Activated CD4-positive, alpha-beta memory T cell treated with anti-CD3 and anti-CD28 coated beads for 36 hours (primary cell): ENCODE results near the gene BBS4. TPM values are rescaled to one million over a fixed set of nuclear protein-coding genes. Genes with fewer than 3 reads are reported as not detected.
A peak's percentile ranks its signal among the peaks of the same experiment; 100 is the strongest.

Experiments
- CTCF ChIA-PET: fragments of 350-600 bp; sonication (Branson Sonifier 250); formaldehyde crosslinking; loops from one replicate; lab custom pipeline; 2021; ENCODE audit warnings: antibody characterized with exemption, inconsistent platforms; lab: Charles Lee
- POLR2A ChIA-PET: fragments of 350-600 bp; sonication (Branson Sonifier 250); formaldehyde crosslinking; loops from one replicate; lab custom pipeline; 2021; ENCODE audit warnings: antibody characterized with exemption; lab: Charles Lee
- DNase-seq: peaks from one replicate; pipeline ENCODE4 v3.0.0-alpha.2; 2020
- H3K27ac Mint-ChIP-seq: one replicate; pipeline ENCODE4 v1.8.0; 2021; ENCODE audit warnings: mixed read lengths
- H3K27me3 Mint-ChIP-seq: one replicate; pipeline ENCODE4 v1.8.0; 2021; ENCODE audit warnings: mixed read lengths
- H3K36me3 Mint-ChIP-seq: one replicate; pipeline ENCODE4 v1.8.0; 2021; ENCODE audit warnings: mixed read lengths
- H3K4me1 Mint-ChIP-seq: one replicate; pipeline ENCODE4 v1.8.0; 2021; ENCODE audit warnings: low read depth, mixed read lengths
- H3K4me3 Mint-ChIP-seq: one replicate; pipeline ENCODE4 v1.8.0; 2021; ENCODE audit warnings: mild to moderate bottlenecking, mixed read lengths
- H3K9me3 Mint-ChIP-seq: one replicate; pipeline ENCODE4 v1.8.0; 2021; ENCODE audit warnings: mixed read lengths
- intact Hi-C: fragments of 100-400 bp; cut with micrococcal nuclease; formaldehyde crosslinking; loops from one replicate; pipeline ENCODE4 v1.15.1; 2023
- total RNA-seq, 2 experiments: library from RNA; stranded (reverse); gene quantifications; one replicate each; pipeline ENCODE4 v1.2.3, GENCODE V29; 2021

Gene BBS4
- total RNA-seq, 2 experiments from 2014 or later, result 12.6 to 15.5 TPM

- no peak overlapping the region for H3K27ac Mint-ChIP-seq
- H3K27me3 Mint-ChIP-seq, result no peaks in the 10 kb centered on the region
- intact Hi-C loops, result no loop called here
- no peak overlapping the region for H3K4me3 Mint-ChIP-seq
- no peaks in the 10 kb centered on the region for H3K9me3 Mint-ChIP-seq
- peaks cover 20% of the 10 kb centered on the region for H3K4me1 Mint-ChIP-seq
- no peak for DNase-seq
- ChIA-PET CTCF (interaction anchor here (0.6 to 3.9 kb wide), 2 partner anchors 13 to 24 kb away, joined by 3 to 29 read pairs; no protein-coding TSS in a partner anchor), POLR2A (no interaction called here)
- peaks cover 37% of the 10 kb centered on the region for H3K36me3 Mint-ChIP-seq
Observed at GRCh38 chr15:72735111-72735510, 49.1 kb downstream of the BBS4 start.

DNA sequence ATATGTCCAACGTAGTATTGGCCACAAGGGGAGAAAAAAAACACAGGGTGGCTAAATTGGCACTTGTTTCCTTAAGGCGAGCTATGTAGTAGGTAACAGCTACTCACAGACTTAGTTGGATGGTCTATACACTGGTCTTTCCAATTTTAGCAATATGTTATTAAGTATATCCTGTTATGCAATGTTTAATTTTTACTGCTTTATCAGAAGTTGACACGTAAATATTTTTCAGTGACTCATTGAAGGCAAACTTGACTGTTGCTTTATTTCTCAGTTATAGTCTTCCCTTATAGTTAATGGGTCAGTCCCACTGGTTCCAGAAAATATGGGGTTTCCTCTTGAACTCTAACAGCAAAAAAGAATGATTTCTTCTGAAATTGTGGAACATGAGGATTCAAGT is 51.1 kb downstream of the BBS4 start:
- Mint-ChIP-seq H3K36me3 (peaks cover 43% of the 10 kb centered on the region), H3K4me1 (peaks cover 37% of the 10 kb centered on the region), H3K27ac (no peak overlapping the region), H3K4me3 (no peak overlapping the region), H3K27me3 (no peaks in the 10 kb centered on the region), H3K9me3 (no peaks in the 10 kb centered on the region)
- CTCF ChIA-PET, result interaction anchor here (1.0 to 3.9 kb wide), 2 partner anchors 15 kb away, joined by 5 to 29 read pairs; no protein-coding TSS in a partner anchor
- intact Hi-C loops, result loop anchor here (2.0 kb wide), 1 partner anchor 50 kb away; the partner anchor contains the start of genes BBS4 and HIGD2B
- no peak for DNase-seq
- POLR2A ChIA-PET, result no interaction called here

DNA sequence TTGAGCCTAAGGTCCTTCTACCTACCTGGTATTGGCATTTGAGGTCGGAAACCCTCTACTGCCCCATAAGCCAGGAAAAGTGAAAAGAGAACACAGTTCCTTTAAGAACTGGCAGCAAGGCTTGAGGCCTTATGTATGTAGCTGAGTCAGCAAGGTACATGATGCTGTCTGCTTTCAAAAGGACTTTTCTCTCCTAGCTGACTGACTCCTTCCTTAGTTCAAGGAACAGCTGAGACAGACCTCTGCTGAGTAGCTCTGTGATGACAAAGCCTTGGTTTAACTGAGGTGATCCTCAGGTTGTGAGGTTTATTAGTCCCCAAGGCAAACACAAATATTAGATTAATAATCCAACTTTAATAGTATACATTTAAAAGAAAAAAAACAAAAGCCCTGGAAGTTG is 51.7 kb downstream of the BBS4 start:
- no peak overlapping the region for H3K27ac Mint-ChIP-seq
- intact Hi-C loops, result loop anchor here (2.0 kb wide), 1 partner anchor 51 kb away; the partner anchor contains the start of genes BBS4 and HIGD2B
- CTCF ChIA-PET, result interaction anchor here (1.0 kb wide), 1 partner anchor 16 kb away, joined by 5 read pairs; no protein-coding TSS in a partner anchor

DNA sequence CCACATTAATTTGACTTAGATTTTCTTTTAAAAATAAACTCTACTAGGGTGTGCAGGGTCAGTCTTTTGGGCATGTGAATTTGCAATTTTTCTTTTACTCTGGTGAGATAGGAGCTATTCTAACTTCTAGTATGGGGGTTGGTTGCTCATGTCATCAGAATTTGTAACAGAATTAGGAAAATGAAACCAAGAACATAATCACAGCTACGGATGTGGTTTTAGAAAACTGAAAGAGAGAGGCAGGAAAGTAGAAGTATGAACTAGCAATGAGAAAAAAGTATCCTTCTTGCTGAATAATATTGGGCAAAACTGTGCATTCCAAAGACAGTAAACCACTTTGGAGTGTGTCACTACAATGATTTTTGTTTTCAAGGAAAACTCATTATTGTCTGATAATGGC is 54.2 kb downstream of the BBS4 start:
- peak overlapping the region; percentile 43 for H3K27ac Mint-ChIP-seq
- H3K4me1 Mint-ChIP-seq, result peaks cover 35% of the 10 kb centered on the region
- no peak for DNase-seq
- no peaks in the 10 kb centered on the region for H3K9me3 Mint-ChIP-seq
- intact Hi-C loops, result loop anchor here (1.0 kb wide), 2 partner anchors 31 to 44 kb away; no protein-coding TSS in a partner anchor
- no peaks in the 10 kb centered on the region for H3K27me3 Mint-ChIP-seq
- H3K4me3 Mint-ChIP-seq, result no peak overlapping the region
- H3K36me3 Mint-ChIP-seq, result peaks cover 35% of the 10 kb centered on the region
- POLR2A ChIA-PET, result interaction anchor here (1.2 to 1.3 kb wide), 4 partner anchors 11 to 45 kb away, joined by 3 to 4 read pairs (median 4); no protein-coding TSS in a partner anchor
- CTCF ChIA-PET, result interaction anchor here (1.1 to 1.8 kb wide), 3 partner anchors 16 to 501 kb away, joined by 4 to 8 read pairs (median 5); no protein-coding TSS in a partner anchor

More for the DNA sequence above, 51.7 kb downstream of the BBS4 start:
- H3K4me3 Mint-ChIP-seq, result no peak overlapping the region
- no peak for DNase-seq
- no peaks in the 10 kb centered on the region for H3K9me3 Mint-ChIP-seq
- POLR2A ChIA-PET, result no interaction called here
- no peaks in the 10 kb centered on the region for H3K27me3 Mint-ChIP-seq
- H3K4me1 Mint-ChIP-seq, result peaks cover 37% of the 10 kb centered on the region
- H3K36me3 Mint-ChIP-seq, result peaks cover 39% of the 10 kb centered on the region

- CTCF ChIA-PET, result interaction anchor here (5.8 kb wide), 1 partner anchor 28 kb away, joined by 35 read pairs; no protein-coding TSS in a partner anchor
- Mint-ChIP-seq H3K27ac (no peak overlapping the region), H3K9me3 (no peaks in the 10 kb centered on the region), H3K27me3 (no peaks in the 10 kb centered on the region), H3K36me3 (peaks cover 26% of the 10 kb centered on the region), H3K4me3 (no peak overlapping the region), H3K4me1 (peaks cover 25% of the 10 kb centered on the region)
- POLR2A ChIA-PET, result no interaction called here
- intact Hi-C loops, result no loop called here
- DNase-seq, result no peak
Observed at GRCh38 chr15:72749700-72750099, 63.7 kb downstream of the BBS4 start.

GRCh38 chr15:72751751-72752455 is 65.9 kb downstream of the BBS4 start:
- Mint-ChIP-seq H3K27ac (peak overlapping the region; percentile 59), H3K4me1 (peaks cover 30% of the 10 kb centered on the region), H3K4me3 (no peak overlapping the region), H3K9me3 (no peaks in the 10 kb centered on the region), H3K27me3 (no peaks in the 10 kb centered on the region), H3K36me3 (peaks cover 44% of the 10 kb centered on the region)
- POLR2A ChIA-PET, result no interaction called here
- no peak for DNase-seq
- intact Hi-C loops, result no loop called here
- CTCF ChIA-PET, result interaction anchor here (1.3 to 5.8 kb wide), 2 partner anchors 28 to 30 kb away, joined by 3 to 35 read pairs; no protein-coding TSS in a partner anchor

DNA sequence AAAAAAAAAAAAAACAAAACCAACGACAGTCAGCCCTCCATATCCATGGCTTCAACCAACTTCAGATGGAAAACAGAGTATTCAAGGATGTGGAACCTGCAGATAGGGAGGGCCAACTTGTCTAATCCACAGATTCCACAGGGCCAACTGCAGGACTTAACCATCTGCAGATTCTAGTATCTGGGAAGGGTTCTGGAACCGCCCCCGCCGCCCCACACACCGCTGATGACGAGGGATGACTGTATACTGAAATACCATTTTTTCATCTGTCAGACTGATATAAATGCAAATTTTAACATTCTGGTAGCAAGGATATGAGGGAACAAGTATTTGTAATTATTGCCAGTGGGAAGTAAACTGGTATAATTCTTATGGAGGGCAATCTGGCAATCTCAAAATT is 68.1 kb downstream of the BBS4 start:
- ChIA-PET POLR2A (no interaction called here), CTCF (interaction anchor here (5.8 kb wide), 1 partner anchor 32 kb away, joined by 35 read pairs; no protein-coding TSS in a partner anchor)
- no peak overlapping the region for H3K27ac Mint-ChIP-seq

DNA sequence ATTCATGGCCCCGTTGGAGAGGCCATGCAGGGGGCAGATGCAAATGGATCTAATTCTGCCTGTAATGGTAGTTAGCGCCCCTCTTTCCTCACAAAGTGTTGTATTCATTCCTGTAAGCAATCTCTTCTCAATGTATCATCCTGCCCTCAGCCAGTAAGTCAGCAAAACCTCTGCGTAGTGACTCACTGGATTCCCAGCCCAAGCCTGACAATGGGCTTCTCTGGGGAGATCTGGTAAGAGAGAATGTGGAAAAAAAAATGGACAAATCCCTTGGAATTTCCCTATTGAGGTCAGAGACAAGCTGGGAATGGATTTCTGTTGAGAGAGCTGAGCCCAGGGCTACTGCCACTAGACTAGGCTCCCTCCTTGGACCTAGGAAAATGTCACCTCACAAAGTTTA is 72.2 kb downstream of the BBS4 start:
- H3K4me3 Mint-ChIP-seq, result no peak overlapping the region
- no peaks in the 10 kb centered on the region for H3K27me3 Mint-ChIP-seq
- H3K27ac Mint-ChIP-seq, result peak overlapping the region; percentile 8
- H3K4me1 Mint-ChIP-seq, result peaks cover 26% of the 10 kb centered on the region
- no peak for DNase-seq
- H3K9me3 Mint-ChIP-seq, result no peaks in the 10 kb centered on the region
- CTCF ChIA-PET, result interaction anchor here (3.3 kb wide), 1 partner anchor 36 kb away, joined by 17 read pairs; no protein-coding TSS in a partner anchor
- POLR2A ChIA-PET, result interaction anchor here (0.6 kb wide), 1 partner anchor 328 kb away, joined by 3 read pairs; no protein-coding TSS in a partner anchor
- H3K36me3 Mint-ChIP-seq, result peaks cover 66% of the 10 kb centered on the region
- intact Hi-C loops, result no loop called here

More for the DNA sequence above, 68.1 kb downstream of the BBS4 start:
- Mint-ChIP-seq H3K36me3 (peaks cover 58% of the 10 kb centered on the region), H3K27me3 (no peaks in the 10 kb centered on the region), H3K9me3 (no peaks in the 10 kb centered on the region), H3K4me3 (no peak overlapping the region), H3K4me1 (peaks cover 33% of the 10 kb centered on the region)
- no peak for DNase-seq
- intact Hi-C loops, result no loop called here

DNA sequence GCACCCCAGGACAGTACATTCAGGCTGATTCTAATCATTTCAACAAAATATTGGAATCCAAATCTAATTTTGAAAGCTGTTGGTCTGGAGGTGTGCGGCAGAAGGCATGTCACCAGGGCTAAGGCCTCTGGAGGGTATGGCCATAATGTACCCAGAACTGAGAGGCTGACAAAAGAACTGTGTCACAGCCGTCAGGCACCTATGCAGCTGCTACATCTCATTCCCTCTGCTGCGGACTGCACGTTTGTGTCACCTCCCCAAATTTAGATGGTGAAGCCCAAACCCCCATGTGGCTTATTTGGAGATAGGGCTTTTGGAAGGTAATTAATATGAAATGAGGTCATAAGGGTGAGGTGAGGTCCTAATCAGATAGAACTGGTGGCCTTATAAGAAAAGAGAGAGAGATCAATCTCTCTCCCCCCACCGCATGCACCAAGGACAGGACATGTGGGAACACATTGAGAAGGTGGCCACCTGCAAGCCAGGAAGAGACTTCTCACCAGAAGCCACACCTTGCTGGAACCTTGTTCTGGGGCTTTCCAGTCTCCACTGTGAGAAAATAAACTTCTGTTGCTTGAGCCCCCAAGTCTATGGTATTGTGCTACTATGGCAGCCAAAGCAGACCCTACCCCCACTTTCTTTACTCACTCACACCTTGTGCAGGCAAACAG is 74.7 kb downstream of the BBS4 start:
- no peak overlapping the region for H3K4me3 Mint-ChIP-seq
- peak overlapping the region; percentile 7 for H3K27ac Mint-ChIP-seq
- ChIA-PET POLR2A (interaction anchor here (1.0 kb wide), 1 partner anchor 21 kb away, joined by 3 read pairs; no protein-coding TSS in a partner anchor), CTCF (interaction anchor here (1.5 kb wide), 1 partner anchor 39 kb away, joined by 5 read pairs; no protein-coding TSS in a partner anchor)
- no peaks in the 10 kb centered on the region for H3K27me3 Mint-ChIP-seq
- H3K4me1 Mint-ChIP-seq, result peaks cover 10% of the 10 kb centered on the region
- intact Hi-C loops, result no loop called here
- H3K36me3 Mint-ChIP-seq, result peaks cover 58% of the 10 kb centered on the region
- no peaks in the 10 kb centered on the region for H3K9me3 Mint-ChIP-seq
- no peak for DNase-seq

GRCh38 chr15:72764656-72765055 is 78.6 kb downstream of the BBS4 start:
- H3K9me3 Mint-ChIP-seq, result peaks cover 19% of the 10 kb centered on the region
- no peaks in the 10 kb centered on the region for H3K27me3 Mint-ChIP-seq
- peaks cover 62% of the 10 kb centered on the region for H3K36me3 Mint-ChIP-seq
- no peak overlapping the region for H3K4me3 Mint-ChIP-seq
- H3K4me1 Mint-ChIP-seq, result peaks cover 7% of the 10 kb centered on the region
- CTCF ChIA-PET, result interaction anchor here (0.6 to 1.9 kb wide), 3 partner anchors 36 to 476 kb away, joined by 4 to 6 read pairs (median 5); no protein-coding TSS in a partner anchor
- intact Hi-C loops, result no loop called here
- no peak for DNase-seq
- POLR2A ChIA-PET, result no interaction called here
- no peak overlapping the region for H3K27ac Mint-ChIP-seq

DNA sequence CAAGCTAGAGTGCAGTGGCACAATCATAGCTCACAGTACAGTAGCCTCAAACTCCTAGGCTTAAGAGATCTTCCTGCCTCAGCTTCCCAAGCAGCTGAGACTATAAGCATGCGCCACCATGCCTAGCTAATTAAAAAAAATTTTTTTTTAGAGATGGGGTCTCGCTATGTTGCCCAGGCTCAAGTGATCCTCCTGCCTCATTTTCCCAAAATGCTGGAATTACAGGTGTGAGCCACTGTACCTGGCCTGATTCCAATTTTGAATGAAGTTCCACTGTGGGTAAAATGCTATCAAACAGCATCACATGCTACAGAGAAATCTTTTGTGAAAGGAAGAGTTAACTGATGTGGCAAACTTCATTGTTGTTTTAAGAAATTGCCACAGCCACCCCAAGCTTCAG is 80.0 kb downstream of the BBS4 start:
- intact Hi-C loops, result no loop called here
- ChIA-PET POLR2A (no interaction called here), CTCF (no interaction called here)
- no peak overlapping the region for H3K27ac Mint-ChIP-seq
- H3K36me3 Mint-ChIP-seq, result peaks cover 66% of the 10 kb centered on the region
- no peak overlapping the region for H3K4me3 Mint-ChIP-seq
- peaks cover 19% of the 10 kb centered on the region for H3K9me3 Mint-ChIP-seq
- DNase-seq, result no peak
- H3K4me1 Mint-ChIP-seq, result peaks cover 6% of the 10 kb centered on the region
- no peaks in the 10 kb centered on the region for H3K27me3 Mint-ChIP-seq
